NCI-H2196 (cell line): ENCODE data around the gene GRIN3B.
A peak's percentile ranks its signal among the peaks of the same experiment; 100 is the strongest.
"Not testable (repeated sequence)": the region's sequence is repeated elsewhere in the genome, so short reads cannot be mapped to it uniquely, and the experiment has no call there.

Experiments used
- DNase-seq: peaks from one replicate; lab custom pipeline; 2025; ENCODE audit not compliant: unreplicated experiment; lab: John Stamatoyannopoulos, UW

The GRIN3B gene

GRCh38 chr19:1000095-1000494, at the start of gene GRIN3B:
GRIN3B (plus strand) TSS chr19:1000419; CDS start chr19:1000438, 19 bp downstream.
- DNase-seq = peak; percentile 76

GRCh38 chr19:952049-952679, 48.1 kb upstream of the GRIN3B start:
- no peak for DNase-seq

GRCh38 chr19:952680-953444, 47.4 kb upstream of the GRIN3B start:
- no peak for DNase-seq

- no peak for DNase-seq
Measured at GRCh38 chr19:953445-954271, 46.6 kb upstream of the GRIN3B start.

- no peak for DNase-seq
Measured at GRCh38 chr19:954272-954671, 45.9 kb upstream of the GRIN3B start.

- DNase-seq = no peak
Measured at GRCh38 chr19:954672-955494, 45.3 kb upstream of the GRIN3B start.

GRCh38 chr19:955803-956765, 44.1 kb upstream of the GRIN3B start:
- no peak for DNase-seq

- no peak for DNase-seq
Measured at GRCh38 chr19:956766-957440, 43.3 kb upstream of the GRIN3B start.

- not testable (repeated sequence) for DNase-seq
Measured at GRCh38 chr19:957578-957977, 42.6 kb upstream of the GRIN3B start.

GRCh38 chr19:958967-959855, 41.0 kb upstream of the GRIN3B start:
- DNase-seq = no peak

- DNase-seq = no peak
Measured at GRCh38 chr19:960020-960419, 40.2 kb upstream of the GRIN3B start.

GRCh38 chr19:960601-960938, 39.6 kb upstream of the GRIN3B start:
- no peak for DNase-seq

GRCh38 chr19:961866-962620, 38.2 kb upstream of the GRIN3B start:
- no peak for DNase-seq

GRCh38 chr19:962683-963400, 37.4 kb upstream of the GRIN3B start:
- no peak for DNase-seq

GRCh38 chr19:963486-963951, 36.7 kb upstream of the GRIN3B start:
- no peak for DNase-seq

- DNase-seq = no peak
Measured at GRCh38 chr19:964116-964520, 36.1 kb upstream of the GRIN3B start.
